GM19025 (cell line): ENCODE results near the gene DXO.
"Not testable (repeated sequence)": the region's sequence is repeated elsewhere in the genome, so short reads cannot be mapped to it uniquely, and the experiment has no call there.

Experiments used
- ATAC-seq: cut with Tn5 transposase; IDR thresholded peaks from one replicate; pipeline ENCODE4 v1.9.1; 2021; ENCODE audit warnings: mild to moderate bottlenecking, low read depth, moderate library complexity; ENCODE audit not compliant: unreplicated experiment

DXO gene

DNA sequence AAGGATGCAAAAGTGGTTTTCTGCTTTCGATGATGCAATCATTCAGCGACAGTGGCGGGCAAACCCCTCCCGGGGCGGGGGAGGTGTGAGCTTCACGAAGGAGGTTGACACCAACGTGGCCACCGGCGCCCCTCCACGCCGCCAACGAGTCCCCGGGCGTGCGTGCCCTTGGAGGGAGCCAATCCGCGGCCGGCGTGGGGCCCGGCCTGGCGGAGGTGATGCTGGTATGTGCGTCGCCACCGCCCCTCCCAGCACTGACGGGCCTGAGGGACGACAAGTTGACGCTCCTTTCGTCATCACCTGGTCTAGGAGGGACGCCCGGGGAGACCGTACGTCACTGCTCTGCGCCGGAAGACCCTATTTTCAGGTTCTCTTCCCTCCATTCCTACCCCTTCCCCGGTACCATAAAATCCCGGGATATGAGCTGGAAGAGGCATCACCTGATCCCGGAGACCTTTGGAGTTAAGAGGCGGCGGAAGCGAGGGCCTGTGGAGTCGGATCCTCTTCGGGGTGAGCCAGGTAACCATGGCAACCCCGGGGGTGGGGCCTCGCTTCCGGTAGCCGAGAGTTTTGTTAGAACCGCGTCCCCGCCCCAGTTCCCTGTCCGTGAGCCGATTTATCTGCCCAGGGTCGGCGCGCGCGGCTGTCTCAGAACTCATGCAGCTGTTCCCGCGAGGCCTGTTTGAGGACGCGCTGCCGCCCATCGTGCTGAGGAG is at the start of gene DXO:
Gene DXO, minus strand, starts transcription at position 146 of the 716 bp plus-strand sequence. CDS start 463 bp downstream, outside the sequence.
- peak; percentile 90 for ATAC-seq

DNA sequence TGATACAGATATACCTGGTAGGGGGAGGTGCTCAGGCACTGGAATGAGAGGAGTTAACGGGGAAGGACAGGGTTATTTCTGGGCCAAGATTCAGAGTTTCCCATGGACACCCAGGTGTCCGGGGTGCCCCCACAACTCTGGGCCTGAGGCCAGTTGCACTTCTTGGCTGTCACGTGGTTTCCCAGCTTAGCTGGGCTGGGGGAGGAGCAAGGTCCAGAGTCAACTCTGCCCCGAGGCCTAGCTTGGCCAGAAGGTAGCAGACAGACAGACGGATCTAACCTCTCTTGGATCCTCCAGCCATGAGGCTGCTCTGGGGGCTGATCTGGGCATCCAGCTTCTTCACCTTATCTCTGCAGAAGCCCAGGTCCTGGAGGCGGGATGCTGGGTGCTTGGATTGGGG is 42.6 kb upstream of the DXO start, which contains the start of gene C4B:
Gene C4B, plus strand, starts transcription at position 249 of the 400 bp plus-strand sequence. Its CDS starts 51 bp downstream, at position 300.
- ATAC-seq: not testable (repeated sequence)

DNA sequence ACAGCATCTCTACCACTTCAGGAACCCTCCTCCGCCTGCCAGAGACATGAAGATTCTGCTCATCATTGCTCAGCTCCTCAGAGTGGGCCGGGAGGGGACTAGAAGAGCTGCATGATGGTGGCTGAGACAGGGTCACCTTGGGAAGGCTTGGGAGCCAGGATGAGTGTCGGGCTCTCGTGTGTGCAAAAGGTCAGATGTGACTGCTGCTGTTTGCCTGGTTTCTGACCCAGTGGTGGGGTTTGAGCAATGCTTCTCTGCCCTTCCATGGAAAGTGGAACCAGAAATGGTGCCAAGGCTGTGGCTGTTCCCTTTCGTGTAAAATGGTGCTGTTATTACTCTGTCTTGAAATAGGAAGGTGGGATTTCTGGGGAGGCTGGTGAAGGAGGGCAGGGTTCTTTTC is 41.8 kb upstream of the DXO start:
- ATAC-seq: not testable (repeated sequence)

DNA sequence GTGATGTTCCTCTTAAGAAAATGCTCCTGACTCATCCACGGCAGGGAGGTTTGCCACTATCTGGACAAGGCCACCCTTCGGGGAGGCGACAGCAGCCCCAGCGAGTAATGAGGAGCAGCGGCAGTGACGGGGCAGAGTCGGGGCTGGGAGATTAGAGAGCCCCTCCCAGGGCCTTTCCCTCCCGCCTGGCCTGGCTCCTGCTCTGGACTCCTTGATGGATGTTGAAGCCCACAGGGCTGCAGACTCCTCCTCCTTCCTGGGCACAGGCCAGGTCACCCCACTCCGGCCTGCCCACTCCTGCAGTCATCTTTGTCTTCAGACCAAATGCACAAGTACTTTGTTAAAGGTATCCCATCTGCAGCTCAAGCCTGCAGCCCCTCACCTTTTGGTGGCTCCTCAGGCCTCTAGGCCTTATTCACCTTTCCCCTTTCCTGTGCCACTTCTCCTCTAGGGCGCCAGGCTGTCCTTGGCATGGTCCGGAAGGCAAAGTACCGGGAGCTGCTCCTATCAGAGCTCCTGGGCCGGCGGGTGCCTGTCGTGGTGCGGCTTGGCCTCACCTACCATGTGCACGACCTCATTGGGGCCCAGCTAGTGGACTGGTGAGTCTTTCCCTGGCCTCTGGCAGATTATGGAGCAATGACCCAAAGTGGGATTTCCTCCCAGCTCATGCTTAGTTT is 41.1 kb upstream of the DXO start:
- not testable (repeated sequence) for ATAC-seq

DNA sequence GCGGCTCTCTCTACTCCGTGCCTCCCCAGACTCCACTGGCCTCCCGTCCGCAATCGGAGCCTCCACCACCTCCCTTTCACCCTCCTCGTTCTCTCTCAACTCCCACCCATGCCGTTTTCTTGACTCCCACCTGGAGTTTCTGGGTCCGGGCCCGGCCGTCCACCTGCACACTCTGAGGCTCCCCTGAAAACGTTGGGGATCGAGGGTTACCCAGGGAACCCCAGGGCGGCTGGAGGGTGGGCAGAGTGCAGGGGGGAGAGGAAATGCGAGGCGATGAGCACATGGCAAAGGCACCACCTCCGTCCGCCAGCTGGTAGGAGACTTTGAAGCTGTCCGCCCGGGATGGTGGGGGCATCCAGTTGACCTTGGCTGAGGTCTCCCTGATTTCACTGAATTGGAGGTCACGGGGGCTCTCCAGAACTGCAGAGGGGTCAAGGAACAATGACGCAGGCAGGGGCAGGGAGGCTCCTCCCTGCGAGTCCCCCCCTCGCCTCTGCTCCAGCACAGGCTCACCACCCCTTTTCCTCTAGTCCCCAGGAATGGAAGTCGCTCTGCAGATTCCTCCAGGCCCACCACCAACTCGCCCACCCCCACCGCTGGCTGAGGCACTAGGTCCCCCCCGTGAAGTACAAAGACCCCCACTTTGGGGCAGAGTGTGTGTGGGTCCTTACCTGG is 39.1 kb upstream of the DXO start:
- not testable (repeated sequence) for ATAC-seq

DNA sequence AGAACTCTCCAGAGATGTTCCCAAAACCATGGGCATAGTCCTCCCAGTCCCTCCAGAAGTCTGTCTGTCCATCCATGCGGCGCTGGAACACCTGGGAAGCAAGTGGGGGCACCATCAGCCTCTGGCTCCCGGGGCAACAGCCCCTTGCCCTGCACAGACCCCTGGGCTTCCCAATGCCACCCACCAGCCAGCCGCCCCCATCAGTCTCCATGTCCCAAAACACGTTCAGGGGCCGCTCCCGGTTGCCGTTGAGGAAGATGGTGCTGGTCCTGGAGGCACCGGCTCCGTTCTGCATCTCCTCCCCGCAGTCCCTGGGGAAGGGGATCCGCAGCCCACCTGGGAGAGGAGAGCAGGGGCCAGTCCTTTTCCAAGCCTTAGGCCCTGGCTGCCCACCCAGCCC is 37.6 kb upstream of the DXO start:
- ATAC-seq: not testable (repeated sequence)

DNA sequence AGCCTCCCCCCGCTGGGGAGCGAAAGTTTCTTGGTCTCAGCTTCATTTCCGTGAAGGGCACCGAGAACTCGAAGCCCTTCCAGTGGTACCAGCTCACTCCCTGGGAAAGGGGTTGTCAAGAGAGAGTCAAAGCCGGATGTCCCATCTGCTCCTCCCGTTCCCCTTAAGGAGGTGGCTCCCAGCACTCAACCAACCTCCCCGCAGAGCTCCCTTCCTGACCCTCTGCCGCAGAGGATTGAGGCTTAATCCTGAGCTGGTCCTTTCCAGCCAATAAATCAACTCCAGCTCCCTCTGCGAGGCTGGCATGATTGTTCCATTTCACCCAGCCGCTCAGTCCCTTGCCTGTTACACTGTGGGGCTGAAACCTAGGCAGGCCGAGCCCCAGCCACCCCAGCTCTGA is 36.7 kb upstream of the DXO start:
- not testable (repeated sequence) for ATAC-seq

DNA sequence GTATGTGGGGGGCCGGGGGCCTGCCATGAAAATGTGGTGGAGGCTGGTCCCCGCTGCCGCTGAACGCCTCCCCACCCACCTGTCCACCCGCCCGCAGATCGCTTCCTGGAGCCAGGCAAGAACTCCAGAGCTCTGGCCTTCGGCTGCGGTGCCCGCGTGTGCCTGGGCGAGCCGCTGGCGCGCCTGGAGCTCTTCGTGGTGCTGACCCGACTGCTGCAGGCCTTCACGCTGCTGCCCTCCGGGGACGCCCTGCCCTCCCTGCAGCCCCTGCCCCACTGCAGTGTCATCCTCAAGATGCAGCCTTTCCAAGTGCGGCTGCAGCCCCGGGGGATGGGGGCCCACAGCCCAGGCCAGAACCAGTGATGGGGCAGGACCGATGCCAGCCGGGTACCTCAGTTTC is 36.1 kb upstream of the DXO start:
- ATAC-seq: not testable (repeated sequence)

DNA sequence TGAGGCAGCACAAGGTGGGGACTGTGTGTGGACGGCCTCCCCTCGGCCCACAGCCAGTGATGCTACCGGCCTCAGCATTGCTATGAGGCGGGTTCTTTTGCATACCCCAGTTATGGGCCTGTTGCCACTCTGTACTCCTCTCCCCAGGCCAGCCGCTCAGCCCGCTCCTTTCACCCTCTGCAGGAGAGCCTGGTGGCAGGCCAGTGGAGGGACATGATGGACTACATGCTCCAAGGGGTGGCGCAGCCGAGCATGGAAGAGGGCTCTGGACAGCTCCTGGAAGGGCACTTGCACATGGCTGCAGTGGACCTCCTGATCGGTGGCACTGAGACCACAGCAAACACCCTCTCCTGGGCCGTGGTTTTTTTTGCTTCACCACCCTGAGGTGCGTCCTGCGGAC is 35.1 kb upstream of the DXO start:
- ATAC-seq: not testable (repeated sequence)

DNA sequence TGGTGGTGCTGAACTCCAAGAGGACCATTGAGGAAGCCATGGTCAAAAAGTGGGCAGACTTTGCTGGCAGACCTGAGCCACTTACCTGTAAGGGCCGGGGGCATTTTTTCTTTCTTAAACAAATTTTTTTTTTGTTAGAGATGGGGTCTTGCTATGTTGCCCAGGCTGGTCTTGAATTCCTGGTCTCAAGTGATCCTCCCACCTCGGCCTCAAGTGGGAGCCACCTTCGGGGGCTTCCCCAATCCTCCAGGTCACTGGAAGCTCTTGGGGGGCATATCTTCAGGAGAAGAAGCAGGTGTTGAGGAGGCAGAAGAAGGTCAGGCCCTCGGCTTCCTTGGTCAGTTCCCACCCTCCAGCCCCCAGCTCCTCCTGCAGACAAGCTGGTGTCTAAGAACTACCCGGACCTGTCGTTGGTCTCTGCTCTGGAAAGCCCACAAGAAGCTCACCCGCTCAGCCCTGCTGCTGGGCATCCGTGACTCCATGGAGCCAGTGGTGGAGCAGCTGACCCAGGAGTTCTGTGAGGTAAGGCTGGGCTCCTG is 34.1 kb upstream of the DXO start:
- ATAC-seq: not testable (repeated sequence)

DNA sequence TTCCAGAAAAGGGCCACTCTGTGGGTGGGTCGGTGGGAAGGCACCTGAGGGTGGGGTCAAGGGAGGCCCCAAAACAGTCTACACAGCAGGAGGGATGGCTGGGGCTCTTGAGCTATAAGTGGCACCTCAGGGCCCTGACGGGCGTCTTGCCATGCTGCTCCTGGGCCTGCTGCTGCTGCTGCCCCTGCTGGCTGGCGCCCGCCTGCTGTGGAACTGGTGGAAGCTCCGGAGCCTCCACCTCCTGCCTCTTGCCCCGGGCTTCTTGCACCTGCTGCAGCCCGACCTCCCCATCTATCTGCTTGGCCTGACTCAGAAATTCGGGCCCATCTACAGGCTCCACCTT is 33.6 kb upstream of the DXO start:
- ATAC-seq: not testable (repeated sequence)

DNA sequence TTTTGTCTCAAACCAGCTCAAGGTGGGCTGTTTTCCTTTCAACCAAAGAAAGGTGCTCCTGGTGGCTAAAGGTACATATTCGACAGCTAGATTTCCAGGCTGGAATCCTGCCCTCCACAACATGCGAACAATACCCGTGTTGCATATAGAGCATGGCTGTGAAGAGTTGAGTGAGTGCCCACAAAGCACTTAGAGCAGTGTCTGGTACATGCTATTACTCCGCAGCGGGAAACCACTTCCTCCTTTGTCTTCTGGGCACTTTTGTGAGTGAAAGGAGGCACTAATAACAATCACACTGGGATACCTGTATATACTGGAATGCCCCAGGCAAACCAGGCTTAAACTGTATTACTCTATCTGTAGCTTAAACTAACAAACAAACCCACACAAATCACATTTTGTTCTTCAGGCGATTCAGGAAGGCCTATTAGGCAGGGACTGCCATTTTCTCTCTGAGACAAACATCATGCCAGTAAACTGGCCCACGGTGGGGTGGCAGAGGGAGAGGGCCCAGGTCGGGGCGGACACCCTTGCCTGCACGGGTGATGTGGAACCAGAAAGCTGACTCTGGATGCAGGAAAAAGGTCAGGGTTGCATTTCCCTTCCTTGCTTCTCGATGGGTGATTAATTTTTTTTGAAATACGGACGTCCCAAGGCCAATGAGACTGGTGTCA is 33.1 kb upstream of the DXO start:
- not testable (repeated sequence) for ATAC-seq

DNA sequence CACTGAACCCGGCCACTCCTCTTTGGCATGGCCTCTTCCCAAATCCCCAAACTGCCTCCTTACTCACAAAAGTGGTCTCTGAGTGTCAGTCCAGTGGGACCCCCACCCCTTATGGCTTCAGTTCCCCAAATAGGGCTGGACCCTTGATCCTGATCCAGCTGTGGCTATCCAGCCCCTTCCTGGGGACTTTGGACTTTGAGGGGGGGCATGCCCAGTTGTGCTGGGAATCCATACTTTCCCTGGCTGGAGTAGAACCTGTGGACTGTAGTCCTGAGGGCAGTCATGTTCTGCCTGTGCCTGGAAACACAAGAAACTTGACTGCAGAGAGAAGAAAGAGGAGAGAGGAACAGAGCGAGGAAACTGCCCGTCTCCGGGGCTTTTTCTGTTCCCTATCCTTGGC is 32.5 kb upstream of the DXO start:
- not testable (repeated sequence) for ATAC-seq

DNA sequence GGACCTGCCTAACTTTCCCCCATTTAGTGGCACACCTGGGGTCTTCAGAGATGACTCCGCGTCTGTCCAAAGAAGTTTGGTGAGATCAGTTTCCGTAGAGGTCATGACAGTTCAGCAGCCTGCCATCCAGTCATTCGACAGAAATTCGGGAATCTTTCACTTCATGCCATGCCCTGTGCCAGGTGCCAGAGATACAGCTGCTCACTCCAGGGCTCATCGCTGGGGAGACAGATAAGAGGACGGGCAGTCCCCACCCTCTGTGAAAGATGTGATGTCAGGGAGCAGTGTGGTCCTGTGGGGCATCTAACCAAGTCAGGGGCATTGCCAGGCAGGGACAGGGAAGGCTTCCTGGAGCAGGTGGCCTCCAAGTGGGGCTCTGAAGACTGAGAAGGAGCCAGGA is 31.4 kb upstream of the DXO start:
- ATAC-seq: not testable (repeated sequence)

DNA sequence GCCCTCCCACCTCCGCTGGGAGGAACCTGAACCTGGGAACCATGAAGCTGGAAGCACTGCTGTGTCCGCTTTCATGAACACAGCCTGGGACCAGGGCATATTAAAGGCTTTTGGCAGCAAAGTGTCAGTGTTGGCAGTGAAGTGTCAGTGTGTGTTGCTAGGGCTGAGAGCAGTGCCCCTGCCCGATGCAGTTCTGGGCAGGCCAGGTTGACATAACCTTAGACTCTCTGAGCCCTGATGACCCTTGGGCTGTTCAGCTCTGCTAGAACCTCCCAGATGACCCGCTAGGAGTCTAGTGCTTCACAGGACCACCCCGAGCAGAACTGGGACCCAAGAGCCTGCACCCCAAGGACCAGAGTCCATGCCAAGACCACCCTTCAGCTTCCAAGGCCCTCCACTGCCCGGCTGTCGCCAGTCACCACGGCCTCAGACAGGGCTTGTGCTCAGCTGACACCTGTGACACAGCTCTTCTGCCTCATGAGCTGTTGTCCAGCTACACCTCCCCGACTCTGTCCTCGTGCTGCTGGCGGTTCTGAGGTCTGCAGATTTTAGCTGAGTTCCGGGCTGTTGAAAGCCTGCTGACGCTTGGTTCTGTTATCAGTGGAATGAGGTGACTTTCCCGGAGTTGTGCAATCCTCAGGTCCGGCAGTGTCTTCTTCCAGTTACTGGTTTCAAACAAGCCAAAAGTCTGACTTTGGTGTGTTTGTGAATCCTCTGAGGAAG is 30.8 kb upstream of the DXO start:
- not testable (repeated sequence) for ATAC-seq

DNA sequence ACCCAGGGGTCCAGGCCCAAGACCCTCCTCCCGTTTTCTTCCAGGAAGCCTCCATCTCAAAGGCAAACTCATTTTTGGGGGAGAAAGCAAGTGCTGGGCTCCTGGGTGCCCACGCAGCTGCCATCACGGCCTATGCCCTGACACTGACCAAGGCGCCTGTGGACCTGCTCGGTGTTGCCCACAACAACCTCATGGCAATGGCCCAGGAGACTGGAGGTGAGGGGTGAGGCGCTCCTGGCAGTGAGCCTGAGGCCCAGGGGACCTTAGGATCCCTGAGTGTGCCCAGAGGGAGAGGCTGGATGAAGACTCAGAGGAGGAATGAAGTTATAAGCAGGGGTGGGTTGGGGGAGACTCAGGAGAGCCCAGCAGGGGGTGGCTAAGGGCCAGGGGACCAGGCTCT is 24.4 kb upstream of the DXO start:
- not testable (repeated sequence) for ATAC-seq

DNA sequence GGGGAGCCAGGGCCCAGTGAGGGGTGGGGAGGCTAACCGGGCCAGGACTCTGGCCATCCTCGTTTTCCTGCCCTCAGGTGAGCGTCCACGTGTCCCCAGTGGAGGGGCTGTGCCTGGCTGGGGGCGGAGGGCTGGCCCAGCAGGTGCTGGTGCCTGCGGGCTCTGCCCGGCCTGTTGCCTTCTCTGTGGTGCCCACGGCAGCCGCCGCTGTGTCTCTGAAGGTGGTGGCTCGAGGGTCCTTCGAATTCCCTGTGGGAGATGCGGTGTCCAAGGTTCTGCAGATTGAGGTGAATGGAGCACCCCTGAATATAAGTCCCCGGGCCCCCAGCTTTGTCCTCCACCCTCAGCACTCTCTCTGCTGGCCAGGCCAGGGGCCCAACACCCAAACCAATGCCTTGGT is 22.5 kb upstream of the DXO start:
- ATAC-seq: not testable (repeated sequence)

DNA sequence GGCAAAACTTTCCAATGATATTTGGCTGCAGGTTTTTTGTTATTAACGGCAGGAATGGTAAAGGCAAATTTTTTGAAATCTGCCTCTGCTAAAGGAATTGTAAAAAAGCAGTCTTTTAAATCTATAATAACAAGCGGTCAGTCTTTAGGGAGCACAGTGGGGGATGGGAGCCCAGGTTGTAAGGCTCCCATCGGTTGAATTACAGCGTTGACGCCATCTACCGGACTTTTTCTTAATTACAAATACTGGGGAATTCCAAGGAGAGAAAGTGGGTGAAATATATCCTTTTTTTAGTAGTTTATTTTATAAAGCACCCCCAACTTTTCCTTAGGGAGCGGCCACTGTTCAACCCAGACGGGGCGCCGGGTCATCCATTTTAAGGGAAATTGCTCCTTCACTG is 17.4 kb upstream of the DXO start:
- not testable (repeated sequence) for ATAC-seq

DNA sequence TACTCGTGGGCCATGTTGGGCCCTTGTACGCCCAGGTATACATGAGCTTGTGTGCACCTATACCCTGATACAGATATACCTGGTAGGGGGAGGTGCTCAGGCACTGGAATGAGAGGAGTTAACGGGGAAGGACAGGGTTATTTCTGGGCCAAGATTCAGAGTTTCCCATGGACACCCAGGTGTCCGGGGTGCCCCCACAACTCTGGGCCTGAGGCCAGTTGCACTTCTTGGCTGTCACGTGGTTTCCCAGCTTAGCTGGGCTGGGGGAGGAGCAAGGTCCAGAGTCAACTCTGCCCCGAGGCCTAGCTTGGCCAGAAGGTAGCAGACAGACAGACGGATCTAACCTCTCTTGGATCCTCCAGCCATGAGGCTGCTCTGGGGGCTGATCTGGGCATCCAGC is 9.8 kb upstream of the DXO start, which contains the start of gene C4A:
Gene C4A, plus strand, starts transcription at position 314 of the 400 bp plus-strand sequence. Its CDS starts 51 bp downstream, at position 365.
- ATAC-seq: not testable (repeated sequence)

DNA sequence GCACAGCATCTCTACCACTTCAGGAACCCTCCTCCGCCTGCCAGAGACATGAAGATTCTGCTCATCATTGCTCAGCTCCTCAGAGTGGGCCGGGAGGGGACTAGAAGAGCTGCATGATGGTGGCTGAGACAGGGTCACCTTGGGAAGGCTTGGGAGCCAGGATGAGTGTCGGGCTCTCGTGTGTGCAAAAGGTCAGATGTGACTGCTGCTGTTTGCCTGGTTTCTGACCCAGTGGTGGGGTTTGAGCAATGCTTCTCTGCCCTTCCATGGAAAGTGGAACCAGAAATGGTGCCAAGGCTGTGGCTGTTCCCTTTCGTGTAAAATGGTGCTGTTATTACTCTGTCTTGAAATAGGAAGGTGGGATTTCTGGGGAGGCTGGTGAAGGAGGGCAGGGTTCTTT is 9.1 kb upstream of the DXO start:
- ATAC-seq: not testable (repeated sequence)
